ENCODE measurements around the gene TMIGD3. TPM values are rescaled to one million over a fixed set of nuclear protein-coding genes. Genes with fewer than 3 reads are reported as not detected.
"Not testable (repeated sequence)": the region's sequence is repeated elsewhere in the genome, so short reads cannot be mapped to it uniquely, and the experiment has no call there.

Gene TMIGD3
- polyA plus RNA-seq: 1 to 10 TPM in 3 of 4 donors, under 1 TPM in 1; 0.72 to 6.2 (median 2.4) TPM
- long read RNA-seq, donor 1: 0 reads
- long read RNA-seq, donor 2: 0 reads
- long read RNA-seq, donor 3: 0 reads
- long read RNA-seq, donor 4: 0 reads
- long read RNA-seq, donor 5: 0 reads
- long read RNA-seq, donor 6: 0 reads
- long read RNA-seq, donor 7: 0 reads
- long read RNA-seq, donor 8: 0 reads
- long read RNA-seq, donor 9: 0 reads
- long read RNA-seq, donor 10: 0 reads

DNA sequence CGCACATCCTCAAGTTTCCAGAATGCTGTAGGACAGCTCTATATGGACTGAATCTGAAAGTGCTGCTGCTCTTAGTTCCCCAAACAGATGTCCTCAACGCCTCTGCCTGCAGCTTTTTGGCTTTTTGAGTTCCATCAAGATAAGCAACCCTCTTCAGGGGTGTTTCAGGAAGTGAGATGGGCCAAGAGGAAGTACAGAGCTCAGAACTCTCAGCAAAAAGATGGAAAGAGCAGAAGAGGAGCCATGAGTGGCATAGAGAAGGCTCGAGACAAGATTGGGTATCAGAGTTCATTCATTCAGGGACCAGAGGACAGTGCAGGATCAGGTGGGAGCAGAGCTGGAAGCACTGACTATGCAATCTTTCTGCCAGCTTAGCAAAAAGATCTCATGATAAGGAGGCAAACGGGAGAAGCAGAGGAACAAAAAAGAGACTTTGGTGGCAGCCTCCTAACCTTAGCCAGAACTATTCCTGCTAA lies at the start of gene TMIGD3, which contains the start of gene ADORA3:
TMIGD3 (minus strand) TSS at position 49 of the 476 bp plus-strand sequence. CDS start 279 bp downstream, outside the sequence.
ADORA3 (minus strand) TSS at position 49 of the 476 bp plus-strand sequence. CDS start 279 bp downstream, outside the sequence.
- WGBS, 3 donors: 53 to 55% (median 54%) methylated on average over 4 of the region's 4 CpGs
- Histone ChIP-seq H3K27ac (ENCODE audit: low read depth in 1 of 3, low read length in 2 of 3) (peak within 1 kb of the TSS in 2 of 3 donors; percentile 2 to 82), H3K4me3 (ENCODE audit: low read depth in 1 of 3, low read length in 3 of 3) (no peak within 1 kb of the TSS), H3K9me3 (ENCODE audit: control insufficient read depth in 2 of 2, insufficient read depth in 1 of 2, low read depth in 1 of 2, low read length in 1 of 2) (no peaks in the 10 kb centered on the region), H3K36me3 (ENCODE audit: control insufficient read depth in 3 of 3, insufficient read depth in 2 of 3, low read depth in 1 of 3, low read length in 3 of 3) (no peaks in the 10 kb centered on the region), H3K4me1 (ENCODE audit: control insufficient read depth in 3 of 3, insufficient read depth in 2 of 3, low read depth in 1 of 3, low read length in 2 of 3) (peaks cover 0 to 15% (median 2%) of the 10 kb centered on the region in 3 donors), H3K27me3 (ENCODE audit: control insufficient read depth in 3 of 3, insufficient read depth in 3 of 3, low read length in 3 of 3) (no peaks in the 10 kb centered on the region)
- DNase-seq (no peak), FAIRE-seq (no peak)

DNA sequence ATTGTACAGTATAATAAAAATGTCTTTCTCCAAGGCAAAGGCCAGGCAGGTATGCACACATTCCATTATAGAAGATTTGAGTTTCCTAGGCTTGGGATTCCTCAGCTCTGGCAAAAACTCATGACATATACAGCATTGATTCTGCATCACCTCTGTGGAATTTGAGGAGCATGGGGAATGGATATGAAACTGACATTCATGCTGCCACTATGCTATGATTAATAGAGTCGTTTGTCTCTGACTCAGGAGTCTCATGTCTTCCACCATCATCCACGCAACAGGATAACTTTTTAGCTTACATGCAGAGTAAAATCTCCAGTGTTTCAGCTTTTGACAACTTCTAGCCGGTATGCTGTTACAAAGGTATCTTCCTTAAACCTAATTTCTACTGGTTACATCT lies 49.8 kb upstream of the TMIGD3 start:
- Histone ChIP-seq H3K4me1 (ENCODE audit: control insufficient read depth in 3 of 3, insufficient read depth in 2 of 3, low read depth in 1 of 3, low read length in 2 of 3) (peaks cover 0 to 9% (median 0%) of the 10 kb centered on the region in 3 donors), H3K27me3 (ENCODE audit: control insufficient read depth in 3 of 3, insufficient read depth in 3 of 3, low read length in 3 of 3) (no peaks in the 10 kb centered on the region), H3K9me3 (ENCODE audit: control insufficient read depth in 2 of 2, insufficient read depth in 1 of 2, low read depth in 1 of 2, low read length in 1 of 2) (no peaks in the 10 kb centered on the region), H3K36me3 (ENCODE audit: control insufficient read depth in 3 of 3, insufficient read depth in 2 of 3, low read depth in 1 of 3, low read length in 3 of 3) (no peaks in the 10 kb centered on the region), H3K27ac (ENCODE audit: low read depth in 1 of 3, low read length in 2 of 3) (no peak overlapping the region), H3K4me3 (ENCODE audit: low read depth in 1 of 3, low read length in 3 of 3) (no peak overlapping the region)
- no peak for FAIRE-seq
- 87 to 90% (median 89%) methylated on average over 3 of the region's 3 CpGs for WGBS, 3 donors
- no peak for DNase-seq

DNA sequence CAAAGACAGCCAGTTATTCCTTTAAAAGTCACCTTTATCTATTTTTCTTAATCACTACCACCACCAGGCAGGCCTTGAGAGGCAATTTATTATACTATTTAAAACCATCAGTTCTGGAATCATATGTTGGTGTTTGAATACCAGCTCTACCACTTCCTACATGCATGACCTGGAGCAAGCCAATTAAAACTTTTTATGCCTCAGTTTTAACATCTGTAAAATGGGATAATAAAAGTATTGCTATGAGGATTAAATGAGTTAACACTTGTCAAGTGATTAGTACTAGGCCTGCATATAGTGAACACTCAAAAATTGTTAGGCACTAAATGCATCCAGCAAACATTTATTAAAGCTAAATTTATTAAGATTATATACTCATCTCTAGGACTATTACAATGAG lies 49.2 kb upstream of the TMIGD3 start:
- Histone ChIP-seq H3K4me1 (ENCODE audit: control insufficient read depth in 3 of 3, insufficient read depth in 2 of 3, low read depth in 1 of 3, low read length in 2 of 3) (peaks cover 0 to 9% (median 0%) of the 10 kb centered on the region in 3 donors), H3K27ac (ENCODE audit: low read depth in 1 of 3, low read length in 2 of 3) (peak overlapping the region in 1 of 3 donors; percentile 25), H3K27me3 (ENCODE audit: control insufficient read depth in 3 of 3, insufficient read depth in 3 of 3, low read length in 3 of 3) (no peaks in the 10 kb centered on the region), H3K4me3 (ENCODE audit: low read depth in 1 of 3, low read length in 3 of 3) (no peak overlapping the region), H3K9me3 (ENCODE audit: control insufficient read depth in 2 of 2, insufficient read depth in 1 of 2, low read depth in 1 of 2, low read length in 1 of 2) (no peaks in the 10 kb centered on the region), H3K36me3 (ENCODE audit: control insufficient read depth in 3 of 3, insufficient read depth in 2 of 3, low read depth in 1 of 3, low read length in 3 of 3) (no peaks in the 10 kb centered on the region)
- FAIRE-seq: no peak
- DNase-seq: no peak

DNA sequence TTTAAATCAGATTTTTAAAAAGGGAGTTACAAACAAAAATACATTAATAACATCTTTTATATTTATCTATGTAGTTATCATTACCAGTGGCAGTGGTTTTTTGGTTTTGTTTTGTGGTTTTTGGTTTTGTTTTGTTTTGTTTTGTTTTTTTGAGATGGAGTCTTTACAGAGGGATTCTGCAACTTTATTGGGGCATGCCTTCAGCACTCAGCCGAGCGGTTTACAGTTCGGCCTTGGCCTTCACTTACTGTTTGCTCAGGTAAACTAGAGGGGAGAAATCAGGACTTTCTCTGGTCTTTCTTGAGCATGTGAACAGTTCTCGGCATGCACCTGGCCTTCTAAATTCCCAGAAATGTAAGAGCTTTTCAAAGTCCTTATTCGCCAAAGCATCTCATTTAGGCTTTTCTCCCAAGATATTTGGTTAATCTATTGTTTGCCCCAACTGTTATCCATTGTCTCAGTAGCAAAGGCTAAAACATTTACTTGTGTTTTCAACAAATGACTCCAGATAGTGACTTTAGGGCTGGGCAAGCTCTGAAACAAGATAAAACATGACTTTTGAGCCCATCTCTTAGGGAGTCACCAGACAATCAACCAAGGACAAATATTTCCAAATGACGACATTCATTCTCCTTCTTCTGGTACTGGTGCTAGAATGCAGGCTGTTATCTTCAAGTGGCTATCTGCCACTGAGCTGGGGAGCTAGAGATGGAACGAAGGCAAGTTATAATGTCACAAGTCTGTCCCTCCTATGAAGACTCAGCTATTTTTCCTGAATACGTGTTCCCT lies 48.4 kb upstream of the TMIGD3 start:
- Histone ChIP-seq H3K27me3 (ENCODE audit: control insufficient read depth in 3 of 3, insufficient read depth in 3 of 3, low read length in 3 of 3) (no peaks in the 10 kb centered on the region), H3K4me3 (ENCODE audit: low read depth in 1 of 3, low read length in 3 of 3) (no peak overlapping the region), H3K27ac (ENCODE audit: low read depth in 1 of 3, low read length in 2 of 3) (peak overlapping the region in 1 of 3 donors; percentile 25), H3K36me3 (ENCODE audit: control insufficient read depth in 3 of 3, insufficient read depth in 2 of 3, low read depth in 1 of 3, low read length in 3 of 3) (no peaks in the 10 kb centered on the region), H3K9me3 (ENCODE audit: control insufficient read depth in 2 of 2, insufficient read depth in 1 of 2, low read depth in 1 of 2, low read length in 1 of 2) (no peaks in the 10 kb centered on the region), H3K4me1 (ENCODE audit: control insufficient read depth in 3 of 3, insufficient read depth in 2 of 3, low read depth in 1 of 3, low read length in 2 of 3) (peaks cover 0 to 9% (median 0%) of the 10 kb centered on the region in 3 donors)
- DNase-seq (peak; percentile 24 to 80), FAIRE-seq (no peak)
- 76 to 81% (median 77%) methylated on average over 8 of the region's 8 CpGs for WGBS, 3 donors

DNA sequence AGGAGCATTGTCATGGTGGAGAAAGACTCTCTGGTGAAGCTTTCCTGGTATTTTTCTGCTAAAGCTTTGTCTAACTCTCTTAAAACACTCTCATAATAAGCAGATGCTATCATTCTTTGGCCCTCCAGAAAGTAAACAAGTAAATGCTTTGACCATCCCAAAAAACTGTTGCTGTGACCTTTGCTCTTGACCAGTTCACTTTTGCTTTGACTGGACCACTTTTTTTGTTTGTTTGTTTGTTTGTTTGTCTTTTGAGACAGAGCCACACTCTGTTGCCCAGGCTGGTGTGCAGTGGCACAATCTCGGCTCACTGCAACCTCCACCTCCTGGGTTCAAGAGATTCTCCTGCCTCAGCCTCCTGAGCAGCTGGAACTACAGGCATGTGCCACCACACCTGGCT lies 44.4 kb upstream of the TMIGD3 start:
- FAIRE-seq; H3K27me3 ChIP-seq (ENCODE audit: control insufficient read depth in 3 of 3, insufficient read depth in 3 of 3, low read length in 3 of 3); H3K4me3 ChIP-seq (ENCODE audit: low read depth in 1 of 3, low read length in 3 of 3); H3K9me3 ChIP-seq (ENCODE audit: control insufficient read depth in 2 of 2, insufficient read depth in 1 of 2, low read depth in 1 of 2, low read length in 1 of 2); DNase-seq; H3K36me3 ChIP-seq (ENCODE audit: control insufficient read depth in 3 of 3, insufficient read depth in 2 of 3, low read depth in 1 of 3, low read length in 3 of 3); H3K27ac ChIP-seq (ENCODE audit: low read depth in 1 of 3, low read length in 2 of 3); H3K4me1 ChIP-seq (ENCODE audit: control insufficient read depth in 3 of 3, insufficient read depth in 2 of 3, low read depth in 1 of 3, low read length in 2 of 3): not testable (repeated sequence)
- WGBS, 3 donors: 91 to 96% (median 96%) methylated on average over 1 of the region's 1 CpG

DNA sequence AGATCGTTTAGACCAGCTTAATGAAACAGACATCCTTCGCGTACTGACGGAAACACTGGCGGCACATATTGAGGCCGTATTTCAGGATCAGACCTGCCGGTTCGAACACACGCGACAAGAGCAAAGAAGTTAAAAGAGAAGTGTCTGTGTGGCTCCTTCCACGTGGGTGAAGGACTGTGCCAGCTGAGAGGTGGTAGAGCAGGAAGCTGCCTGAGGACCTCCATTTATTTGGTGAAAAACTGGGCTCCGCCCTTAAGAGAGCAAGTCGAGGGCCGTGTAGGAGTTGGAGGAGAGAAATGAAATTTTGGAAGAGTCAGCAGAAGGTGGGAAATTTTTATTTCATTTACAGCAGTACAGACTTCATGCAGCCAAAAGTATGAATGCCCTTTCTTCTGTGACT lies 38.8 kb upstream of the TMIGD3 start:
- FAIRE-seq (no peak), DNase-seq (no peak)
- H3K27me3 ChIP-seq (ENCODE audit: control insufficient read depth in 3 of 3, insufficient read depth in 3 of 3, low read length in 3 of 3): no peaks in the 10 kb centered on the region
- H3K4me3 ChIP-seq (ENCODE audit: low read depth in 1 of 3, low read length in 3 of 3): no peak overlapping the region
- H3K36me3 ChIP-seq (ENCODE audit: control insufficient read depth in 3 of 3, insufficient read depth in 2 of 3, low read depth in 1 of 3, low read length in 3 of 3): no peaks in the 10 kb centered on the region
- no peaks in the 10 kb centered on the region for H3K9me3 ChIP-seq (ENCODE audit: control insufficient read depth in 2 of 2, insufficient read depth in 1 of 2, low read depth in 1 of 2, low read length in 1 of 2)
- H3K4me1 ChIP-seq (ENCODE audit: control insufficient read depth in 3 of 3, insufficient read depth in 2 of 3, low read depth in 1 of 3, low read length in 2 of 3): peaks cover 0 to 1% (median 0%) of the 10 kb centered on the region in 3 donors
- WGBS, 3 donors: 83 to 84% (median 83%) methylated on average over 14 of the region's 14 CpGs
- H3K27ac ChIP-seq (ENCODE audit: low read depth in 1 of 3, low read length in 2 of 3): no peak overlapping the region

DNA sequence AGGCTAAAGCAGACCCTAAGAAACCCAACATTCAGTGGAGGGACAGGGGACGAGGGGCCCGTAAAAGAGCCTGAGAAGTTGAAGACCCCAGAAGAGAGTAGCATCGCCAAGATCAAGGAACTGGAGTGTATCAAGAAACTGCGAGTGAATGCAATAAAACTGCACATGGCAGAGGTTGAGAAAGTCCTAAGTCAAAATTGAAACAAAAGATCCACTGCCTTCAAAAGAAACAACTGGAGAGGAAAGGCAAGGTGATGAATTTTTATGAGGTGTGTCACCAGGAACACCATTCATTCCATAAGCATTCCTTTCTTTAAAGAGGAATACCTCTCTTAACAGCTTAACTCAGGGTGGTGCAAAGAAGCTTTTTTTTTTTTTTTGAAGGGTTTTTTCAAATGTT lies 38.3 kb upstream of the TMIGD3 start:
- WGBS, 3 donors: 54 to 81% (median 68%) methylated on average over 4 of the region's 4 CpGs
- H3K36me3 ChIP-seq (ENCODE audit: control insufficient read depth in 3 of 3, insufficient read depth in 2 of 3, low read depth in 1 of 3, low read length in 3 of 3): no peaks in the 10 kb centered on the region
- no peaks in the 10 kb centered on the region for H3K27me3 ChIP-seq (ENCODE audit: control insufficient read depth in 3 of 3, insufficient read depth in 3 of 3, low read length in 3 of 3)
- FAIRE-seq: no peak
- H3K9me3 ChIP-seq (ENCODE audit: control insufficient read depth in 2 of 2, insufficient read depth in 1 of 2, low read depth in 1 of 2, low read length in 1 of 2): no peaks in the 10 kb centered on the region
- no peak overlapping the region for H3K27ac ChIP-seq (ENCODE audit: low read depth in 1 of 3, low read length in 2 of 3)
- H3K4me3 ChIP-seq (ENCODE audit: low read depth in 1 of 3, low read length in 3 of 3): no peak overlapping the region
- peaks cover 0 to 6% (median 0%) of the 10 kb centered on the region in 3 donors for H3K4me1 ChIP-seq (ENCODE audit: control insufficient read depth in 3 of 3, insufficient read depth in 2 of 3, low read depth in 1 of 3, low read length in 2 of 3)
- DNase-seq: no peak

DNA sequence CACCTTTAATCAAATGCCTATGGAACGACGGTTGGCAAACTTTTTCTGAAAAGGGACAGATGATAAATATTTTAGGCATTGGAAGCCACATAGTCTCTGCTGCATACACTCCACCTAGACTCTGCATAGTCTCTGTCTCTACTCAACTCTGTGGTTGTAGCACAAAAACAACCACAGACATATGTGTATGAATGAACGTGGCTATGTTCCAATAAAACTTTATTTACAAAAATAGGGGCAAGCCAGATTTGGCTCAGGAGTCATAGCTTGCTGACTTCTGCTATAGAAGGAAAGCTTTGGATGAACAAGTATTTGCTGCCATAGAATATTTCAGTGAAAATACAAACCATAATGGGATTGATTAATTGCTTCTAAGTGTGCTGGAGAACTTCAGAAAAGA lies 37.5 kb upstream of the TMIGD3 start:
- H3K4me3 ChIP-seq (ENCODE audit: low read depth in 1 of 3, low read length in 3 of 3): no peak overlapping the region
- 88 to 93% (median 88%) methylated on average over 3 of the region's 3 CpGs for WGBS, 3 donors
- H3K4me1 ChIP-seq (ENCODE audit: control insufficient read depth in 3 of 3, insufficient read depth in 2 of 3, low read depth in 1 of 3, low read length in 2 of 3): peaks cover 0 to 7% (median 0%) of the 10 kb centered on the region in 3 donors
- H3K9me3 ChIP-seq (ENCODE audit: control insufficient read depth in 2 of 2, insufficient read depth in 1 of 2, low read depth in 1 of 2, low read length in 1 of 2): no peaks in the 10 kb centered on the region
- H3K27ac ChIP-seq (ENCODE audit: low read depth in 1 of 3, low read length in 2 of 3): no peak overlapping the region
- FAIRE-seq: no peak
- DNase-seq: no peak
- no peaks in the 10 kb centered on the region for H3K36me3 ChIP-seq (ENCODE audit: control insufficient read depth in 3 of 3, insufficient read depth in 2 of 3, low read depth in 1 of 3, low read length in 3 of 3)
- no peaks in the 10 kb centered on the region for H3K27me3 ChIP-seq (ENCODE audit: control insufficient read depth in 3 of 3, insufficient read depth in 3 of 3, low read length in 3 of 3)
